Uterus (tissue), 2 donors: Measurements from ENCODE around the gene CEACAM4.

Source experiments
- POLR2A ChIP-seq, 2 donors: fragments of 450-650 bp; IDR thresholded peaks; one replicate each; pipeline ENCODE4 v1.6.1; 2016; ENCODE audit warnings: antibody characterized with exemption in 2 of 2, mild to moderate bottlenecking in 1 of 2, moderate library complexity in 1 of 2
- TF ChIP-seq, protein P1 (sequence below), 4 experiments: fragments of 200-600 bp in 2 of 4; fragments of 450-650 bp in 2 of 4; sonication (generic) in 2 of 4; IDR thresholded peaks; one replicate each; pipeline ENCODE4 v1.5.1; 2016 to 2019; ENCODE audit warnings: antibody characterized with exemption in 4 of 4, mild to moderate bottlenecking in 2 of 4, moderate library complexity in 1 of 4

DNA sequence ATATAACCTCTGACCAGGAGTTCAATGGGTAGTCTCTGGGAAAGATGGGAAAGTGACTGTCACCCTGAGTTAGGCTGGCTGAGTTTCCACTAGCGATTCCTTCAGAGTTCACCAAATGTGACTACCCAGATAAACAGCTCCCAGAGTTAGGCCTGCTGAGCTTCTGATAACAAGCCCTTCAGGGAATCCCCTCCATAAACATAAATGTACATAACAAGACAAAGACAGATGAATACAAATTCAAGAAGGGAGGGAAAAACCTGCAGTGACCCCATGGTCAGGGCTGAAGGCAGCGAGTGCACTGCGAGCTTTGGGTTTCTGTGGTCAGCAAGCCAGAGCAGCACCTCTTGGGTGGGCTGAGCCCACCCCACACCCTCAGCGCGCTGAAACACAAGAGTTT, 25.4 kb upstream of the CEACAM4 start:
- TF ChIP-seq, protein P1, sequence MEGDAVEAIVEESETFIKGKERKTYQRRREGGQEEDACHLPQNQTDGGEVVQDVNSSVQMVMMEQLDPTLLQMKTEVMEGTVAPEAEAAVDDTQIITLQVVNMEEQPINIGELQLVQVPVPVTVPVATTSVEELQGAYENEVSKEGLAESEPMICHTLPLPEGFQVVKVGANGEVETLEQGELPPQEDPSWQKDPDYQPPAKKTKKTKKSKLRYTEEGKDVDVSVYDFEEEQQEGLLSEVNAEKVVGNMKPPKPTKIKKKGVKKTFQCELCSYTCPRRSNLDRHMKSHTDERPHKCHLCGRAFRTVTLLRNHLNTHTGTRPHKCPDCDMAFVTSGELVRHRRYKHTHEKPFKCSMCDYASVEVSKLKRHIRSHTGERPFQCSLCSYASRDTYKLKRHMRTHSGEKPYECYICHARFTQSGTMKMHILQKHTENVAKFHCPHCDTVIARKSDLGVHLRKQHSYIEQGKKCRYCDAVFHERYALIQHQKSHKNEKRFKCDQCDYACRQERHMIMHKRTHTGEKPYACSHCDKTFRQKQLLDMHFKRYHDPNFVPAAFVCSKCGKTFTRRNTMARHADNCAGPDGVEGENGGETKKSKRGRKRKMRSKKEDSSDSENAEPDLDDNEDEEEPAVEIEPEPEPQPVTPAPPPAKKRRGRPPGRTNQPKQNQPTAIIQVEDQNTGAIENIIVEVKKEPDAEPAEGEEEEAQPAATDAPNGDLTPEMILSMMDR (IDR thresholded peaks at IDR 0.05) = no peak
- TF ChIP-seq POLR2A (IDR thresholded peaks at IDR 0.05) = no peak
